ENCODE data around the gene VPS37B. TPM values are rescaled to one million over a fixed set of nuclear protein-coding genes. Genes with fewer than 3 reads are reported as not detected.

Gene VPS37B
- total and polyA plus RNA-seq, 2 of the 8 experiments (the other 6 are each of a cell fraction or from before 2014, with no cell fraction given): 11.9 to 15.7 TPM

- TF ChIP-seq CHD7 (IDR thresholded peaks at IDR 0.05; ENCODE audit: insufficient replicate concordance, low read length) (peak; percentile 11), E2F6 (IDR thresholded peaks at IDR 0.05) (no peak), SRF (IDR thresholded peaks at IDR 0.05; ENCODE audit: low read depth, low read length) (peak; percentile 74), POLR2AphosphoS5 (IDR thresholded peaks at IDR 0.05; ENCODE audit: low read depth, low read length) (no peak), CEBPB (IDR thresholded peaks at IDR 0.05; ENCODE audit: low read depth, low read length) (0 out of 2 replicates have a peak, but pooled peaks have one; percentile 50), BACH1 (IDR thresholded peaks at IDR 0.05; ENCODE audit: low read length) (no peak)
These were observed 4.0 kb downstream of the VPS37B start (continued) for GRCh38 chr12:122891661-122892525.

Data from H1 (cell line).